Endothelial cell (in vitro differentiated cells): ENCODE measurements around the gene NUCB2. TPM values are rescaled to one million over a fixed set of nuclear protein-coding genes. Genes with fewer than 3 reads are reported as not detected.

Source experiments
- DNase-seq: peaks from one replicate; pipeline ENCODE4 v3.0.0; 2021; ENCODE audit warnings: low spot score
- H3K27ac Mint-ChIP-seq: one replicate; pipeline ENCODE4 v1.8.0; 2021; ENCODE audit warnings: mixed read lengths, inconsistent platforms; ENCODE audit not compliant: unreplicated experiment
- H3K27me3 Mint-ChIP-seq: one replicate; pipeline ENCODE4 v1.8.0; 2021; ENCODE audit warnings: mild to moderate bottlenecking, moderate library complexity, mixed read lengths, inconsistent platforms; ENCODE audit not compliant: unreplicated experiment
- H3K36me3 Mint-ChIP-seq: one replicate; pipeline ENCODE4 v1.8.0; 2021; ENCODE audit warnings: mild to moderate bottlenecking, low read depth, mixed read lengths, inconsistent platforms; ENCODE audit not compliant: unreplicated experiment
- H3K4me1 Mint-ChIP-seq: one replicate; pipeline ENCODE4 v1.8.0; 2021; ENCODE audit warnings: mild to moderate bottlenecking, mixed read lengths, inconsistent platforms; ENCODE audit not compliant: unreplicated experiment
- H3K4me3 Mint-ChIP-seq: one replicate; pipeline ENCODE4 v1.8.0; 2021; ENCODE audit warnings: mild to moderate bottlenecking, mixed read lengths, inconsistent platforms; ENCODE audit not compliant: unreplicated experiment
- H3K9me3 Mint-ChIP-seq: one replicate; pipeline ENCODE4 v1.8.0; 2021; ENCODE audit warnings: mixed read lengths, inconsistent platforms; ENCODE audit not compliant: unreplicated experiment
- total RNA-seq: library from RNA; stranded (reverse); fragmentation: NEBNext Ultra II Directional; extraction: Animal tissue kit (Norgen Biotek cat#: 25700); gene quantifications from one replicate; pipeline ENCODE4 v1.2.1, GENCODE V29; 2021; ENCODE audit not compliant: unreplicated experiment
- TF ChIP-seq, protein P1 (sequence below): fragments of 200-600 bp; sonication (generic); IDR thresholded peaks from one replicate; pipeline ENCODE4 v1.5.0; 2021; ENCODE audit warnings: antibody characterized with exemption; ENCODE audit not compliant: unreplicated experiment

Gene NUCB2
- total RNA-seq, 1 donor from 2014 or later, result 76.8 TPM

DNA sequence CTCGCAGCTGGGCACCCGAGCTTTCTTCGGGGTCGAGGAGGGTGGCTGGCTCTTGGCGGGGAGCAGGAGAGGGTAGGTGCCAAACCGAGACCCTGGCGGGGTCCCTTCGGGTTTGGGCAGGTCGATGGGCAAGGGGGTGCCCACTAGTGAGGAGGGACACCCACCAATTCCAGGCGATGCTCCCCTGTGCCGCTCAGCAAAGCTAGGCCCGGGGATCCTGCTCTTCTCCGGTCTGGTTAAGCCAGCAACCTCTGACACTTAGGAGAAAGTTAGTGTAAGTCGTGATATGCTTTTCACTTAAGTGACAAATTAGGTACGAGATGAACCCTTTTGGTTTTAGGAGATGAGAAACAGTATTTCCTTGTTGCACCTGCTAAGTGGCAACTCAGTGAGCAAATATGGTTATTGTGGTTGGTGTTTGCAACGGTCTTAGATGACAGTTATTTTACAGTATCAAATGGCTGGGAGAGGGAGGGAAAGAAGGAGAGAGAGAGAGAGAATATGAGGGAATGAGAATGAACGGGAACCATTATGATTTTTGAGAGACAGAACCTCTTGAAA lies 565 bp downstream of the NUCB2 start:
- Mint-ChIP-seq H3K36me3 (no peaks in the 10 kb centered on the region), H3K4me1 (peaks cover 8% of the 10 kb centered on the region), H3K27me3 (peaks cover 6% of the 10 kb centered on the region), H3K27ac (no peak overlapping the region), H3K9me3 (no peaks in the 10 kb centered on the region), H3K4me3 (peak overlapping the region; percentile 91)
- no peak for DNase-seq
- TF ChIP-seq, protein P1, sequence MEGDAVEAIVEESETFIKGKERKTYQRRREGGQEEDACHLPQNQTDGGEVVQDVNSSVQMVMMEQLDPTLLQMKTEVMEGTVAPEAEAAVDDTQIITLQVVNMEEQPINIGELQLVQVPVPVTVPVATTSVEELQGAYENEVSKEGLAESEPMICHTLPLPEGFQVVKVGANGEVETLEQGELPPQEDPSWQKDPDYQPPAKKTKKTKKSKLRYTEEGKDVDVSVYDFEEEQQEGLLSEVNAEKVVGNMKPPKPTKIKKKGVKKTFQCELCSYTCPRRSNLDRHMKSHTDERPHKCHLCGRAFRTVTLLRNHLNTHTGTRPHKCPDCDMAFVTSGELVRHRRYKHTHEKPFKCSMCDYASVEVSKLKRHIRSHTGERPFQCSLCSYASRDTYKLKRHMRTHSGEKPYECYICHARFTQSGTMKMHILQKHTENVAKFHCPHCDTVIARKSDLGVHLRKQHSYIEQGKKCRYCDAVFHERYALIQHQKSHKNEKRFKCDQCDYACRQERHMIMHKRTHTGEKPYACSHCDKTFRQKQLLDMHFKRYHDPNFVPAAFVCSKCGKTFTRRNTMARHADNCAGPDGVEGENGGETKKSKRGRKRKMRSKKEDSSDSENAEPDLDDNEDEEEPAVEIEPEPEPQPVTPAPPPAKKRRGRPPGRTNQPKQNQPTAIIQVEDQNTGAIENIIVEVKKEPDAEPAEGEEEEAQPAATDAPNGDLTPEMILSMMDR, result no peak

DNA sequence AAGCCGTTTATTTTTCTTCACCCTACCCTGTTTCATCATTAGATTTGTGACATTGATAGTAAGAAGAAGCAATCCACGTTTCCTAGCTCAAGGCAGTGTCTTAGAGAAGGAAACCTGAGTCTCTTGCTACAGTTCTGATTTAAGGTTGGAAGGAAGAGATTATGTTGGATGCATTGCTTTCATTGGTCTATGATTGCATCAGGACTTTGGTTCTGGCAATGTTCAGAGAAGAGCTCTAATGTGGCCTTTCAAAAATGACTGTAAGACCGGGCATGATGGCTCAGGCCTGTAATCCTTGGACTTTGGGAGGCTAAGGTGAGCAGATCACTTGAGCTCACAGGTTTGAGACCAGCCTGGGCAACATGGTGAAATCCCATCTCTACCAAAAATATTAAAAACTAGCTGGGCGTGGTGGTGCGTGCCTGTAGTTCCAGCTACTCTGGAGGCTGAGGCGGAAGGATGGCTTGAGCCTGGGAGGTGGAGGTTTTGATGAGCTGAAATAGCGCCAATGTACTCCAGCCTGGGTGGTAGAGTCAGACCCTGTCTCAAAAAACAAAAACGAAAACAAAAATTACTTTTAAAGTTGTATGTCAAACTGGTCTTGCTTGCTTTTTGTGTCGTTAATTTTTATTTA lies 4.1 kb downstream of the NUCB2 start:
- Mint-ChIP-seq H3K4me3 (no peak overlapping the region), H3K27me3 (peaks cover 4% of the 10 kb centered on the region), H3K4me1 (peaks cover 8% of the 10 kb centered on the region), H3K36me3 (peaks cover under 1% of the 10 kb centered on the region), H3K27ac (no peak overlapping the region), H3K9me3 (no peaks in the 10 kb centered on the region)
- no peak for DNase-seq
- TF ChIP-seq, protein P1, result no peak

DNA sequence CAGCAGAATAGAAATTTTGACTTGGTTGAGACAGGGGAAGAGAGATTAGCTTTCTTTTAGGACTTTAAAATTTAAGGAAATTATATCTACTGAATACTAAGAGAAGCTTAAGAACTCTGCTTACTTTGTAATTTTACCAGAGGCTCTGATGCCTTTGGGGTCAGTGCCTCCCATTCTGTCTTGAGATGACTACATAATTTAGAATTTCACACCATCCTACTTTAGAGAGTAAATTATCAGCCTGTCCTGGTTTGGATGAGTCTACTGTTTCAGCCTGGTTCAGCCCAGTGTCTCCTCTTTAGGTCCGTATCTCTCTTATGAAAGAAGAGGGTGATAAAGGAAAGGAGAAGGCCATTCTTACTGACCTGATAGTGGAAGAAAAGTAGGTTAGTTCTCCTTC lies 9.8 kb downstream of the NUCB2 start:
- TF ChIP-seq, protein P1, result no peak
- H3K27ac Mint-ChIP-seq, result no peak overlapping the region
- H3K4me3 Mint-ChIP-seq, result no peak overlapping the region
- no peaks in the 10 kb centered on the region for H3K4me1 Mint-ChIP-seq
- H3K9me3 Mint-ChIP-seq, result no peaks in the 10 kb centered on the region
- no peaks in the 10 kb centered on the region for H3K27me3 Mint-ChIP-seq
- peaks cover 4% of the 10 kb centered on the region for H3K36me3 Mint-ChIP-seq
- no peak for DNase-seq

DNA sequence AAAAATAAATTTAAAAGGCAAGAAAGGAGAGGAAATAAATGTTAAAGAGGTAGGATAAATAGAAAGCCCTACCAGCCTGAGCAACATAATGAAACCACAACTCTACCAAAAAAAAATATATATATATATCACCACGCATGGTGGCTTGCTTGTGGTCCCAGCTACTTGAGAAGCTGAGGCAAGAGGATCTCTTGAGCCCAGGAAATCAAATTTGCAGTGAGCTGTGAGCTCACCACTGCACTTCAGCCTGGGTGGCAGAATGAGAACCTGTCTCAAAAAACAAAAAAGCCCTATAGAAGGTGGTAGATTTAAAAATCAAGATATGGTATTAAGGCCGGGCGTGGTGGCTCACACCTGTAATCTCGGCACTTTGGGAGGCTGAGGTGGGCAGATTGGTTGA lies 10.5 kb downstream of the NUCB2 start:
- Mint-ChIP-seq H3K9me3 (no peaks in the 10 kb centered on the region), H3K27me3 (no peaks in the 10 kb centered on the region), H3K36me3 (peaks cover 4% of the 10 kb centered on the region), H3K4me3 (no peak overlapping the region), H3K4me1 (no peaks in the 10 kb centered on the region), H3K27ac (no peak overlapping the region)
- TF ChIP-seq, protein P1, result no peak
- no peak for DNase-seq

DNA sequence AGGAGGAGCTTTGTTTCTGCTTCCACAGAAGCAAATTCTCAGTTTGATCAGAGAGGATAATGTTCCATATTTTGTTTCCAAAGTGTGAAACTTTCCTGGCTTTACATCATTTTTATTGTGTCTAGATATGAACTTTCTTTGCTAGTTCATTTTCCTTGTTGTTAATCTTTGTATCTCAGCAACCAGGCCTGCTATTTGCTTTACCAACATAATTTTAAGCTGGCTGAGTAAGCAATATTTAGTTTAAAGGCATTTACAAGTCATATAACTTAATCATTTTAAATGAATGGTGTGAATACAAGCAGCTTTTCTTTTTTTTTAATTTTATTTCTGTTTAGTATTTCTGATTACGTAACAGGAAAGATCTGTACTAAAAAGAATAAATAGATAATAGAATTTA lies 15.2 kb downstream of the NUCB2 start:
- no peaks in the 10 kb centered on the region for H3K27me3 Mint-ChIP-seq
- no peaks in the 10 kb centered on the region for H3K4me1 Mint-ChIP-seq
- no peaks in the 10 kb centered on the region for H3K9me3 Mint-ChIP-seq

More for the DNA sequence above, 15.2 kb downstream of the NUCB2 start:
- TF ChIP-seq, protein P1, result no peak
- no peak overlapping the region for H3K4me3 Mint-ChIP-seq
- DNase-seq, result no peak
- no peak overlapping the region for H3K27ac Mint-ChIP-seq
- H3K36me3 Mint-ChIP-seq, result no peaks in the 10 kb centered on the region
